HepG2 (cell line): ENCODE data around the gene SLC27A3.

Source experiments
- ADNP ChIP-seq: sonication (generic); formaldehyde crosslinking; IDR thresholded peaks from 2 replicates; pipeline ENCODE4 v1.4.0; 2020; ENCODE audit warnings: missing genetic modification reagents
- ASH2L ChIP-seq: fragments of 300-600, 200-600 bp; sonication (generic); IDR thresholded peaks from 2 replicates; pipeline ENCODE4 v1.7.0; 2017; ENCODE audit warnings: low read depth, mild to moderate bottlenecking, moderate library complexity, mixed read lengths, low read length; ENCODE audit not compliant: insufficient read length
- CBX5 ChIP-seq: sonication (generic); formaldehyde crosslinking; IDR thresholded peaks from 2 replicates; pipeline ENCODE4 v1.4.0; 2020; ENCODE audit warnings: missing genetic modification reagents, borderline replicate concordance
- CTCF ChIP-seq: sonication (generic); formaldehyde crosslinking; IDR thresholded peaks from 2 replicates; pipeline ENCODE4 v1.5.0; 2020; ENCODE audit warnings: mild to moderate bottlenecking, missing genetic modification reagents, moderate library complexity
- EZH2 ChIP-seq: conservative IDR thresholded peaks from 2 replicates; pipeline ENCODE4 v1.6.1; 2012; ENCODE audit warnings: mild to moderate bottlenecking, low read depth, low read length, moderate library complexity
- IRF2 ChIP-seq: IDR thresholded peaks from 2 replicates; pipeline ENCODE4 v1.6.1; 2018; ENCODE audit warnings: missing genetic modification reagents, missing compliant biosample characterization
- POLR2A ChIP-seq, 2 experiments: IDR thresholded peaks; 2 replicates each; pipeline ENCODE4 v1.6.1; 2011; ENCODE audit warnings: low read depth in 2 of 2, low read length in 2 of 2, mild to moderate bottlenecking in 1 of 2, moderate library complexity in 1 of 2; ENCODE audit not compliant: insufficient read depth in 1 of 2
- PRDM15 ChIP-seq: sonication (generic); formaldehyde crosslinking; IDR thresholded peaks from 2 replicates; pipeline ENCODE4 v1.4.0; 2020; ENCODE audit warnings: missing genetic modification reagents
- RFX5 ChIP-seq: IDR thresholded peaks from 2 replicates; pipeline ENCODE4 v1.6.1; 2011; ENCODE audit warnings: low read depth, low read length, improper control_type of control experiment
- ZNF337 ChIP-seq: sonication (generic); formaldehyde crosslinking; IDR thresholded peaks from 2 replicates; pipeline ENCODE4 v1.5.1; 2020; ENCODE audit warnings: missing genetic modification reagents, low read depth, mild to moderate bottlenecking, borderline replicate concordance
- ZNF530 ChIP-seq: sonication (generic); formaldehyde crosslinking; IDR thresholded peaks from 2 replicates; pipeline ENCODE4 v1.5.0; 2020; ENCODE audit warnings: low read depth, mild to moderate bottlenecking, missing genetic modification reagents
- ZNF703 ChIP-seq: sonication (generic); formaldehyde crosslinking; IDR thresholded peaks from 2 replicates; pipeline ENCODE4 v1.5.1; 2020; ENCODE audit warnings: missing genetic modification reagents, mild to moderate bottlenecking, moderate library complexity, borderline replicate concordance
- ZNF839 ChIP-seq: sonication (generic); formaldehyde crosslinking; IDR thresholded peaks from 2 replicates; pipeline ENCODE4 v1.4.0; 2020; ENCODE audit warnings: missing genetic modification reagents, mild to moderate bottlenecking, borderline replicate concordance
- TF ChIP-seq, protein P1 (sequence below): sonication (generic); formaldehyde crosslinking; IDR thresholded peaks from 2 replicates; pipeline ENCODE4 v1.4.0; 2020; ENCODE audit warnings: missing genetic modification reagents

DNA sequence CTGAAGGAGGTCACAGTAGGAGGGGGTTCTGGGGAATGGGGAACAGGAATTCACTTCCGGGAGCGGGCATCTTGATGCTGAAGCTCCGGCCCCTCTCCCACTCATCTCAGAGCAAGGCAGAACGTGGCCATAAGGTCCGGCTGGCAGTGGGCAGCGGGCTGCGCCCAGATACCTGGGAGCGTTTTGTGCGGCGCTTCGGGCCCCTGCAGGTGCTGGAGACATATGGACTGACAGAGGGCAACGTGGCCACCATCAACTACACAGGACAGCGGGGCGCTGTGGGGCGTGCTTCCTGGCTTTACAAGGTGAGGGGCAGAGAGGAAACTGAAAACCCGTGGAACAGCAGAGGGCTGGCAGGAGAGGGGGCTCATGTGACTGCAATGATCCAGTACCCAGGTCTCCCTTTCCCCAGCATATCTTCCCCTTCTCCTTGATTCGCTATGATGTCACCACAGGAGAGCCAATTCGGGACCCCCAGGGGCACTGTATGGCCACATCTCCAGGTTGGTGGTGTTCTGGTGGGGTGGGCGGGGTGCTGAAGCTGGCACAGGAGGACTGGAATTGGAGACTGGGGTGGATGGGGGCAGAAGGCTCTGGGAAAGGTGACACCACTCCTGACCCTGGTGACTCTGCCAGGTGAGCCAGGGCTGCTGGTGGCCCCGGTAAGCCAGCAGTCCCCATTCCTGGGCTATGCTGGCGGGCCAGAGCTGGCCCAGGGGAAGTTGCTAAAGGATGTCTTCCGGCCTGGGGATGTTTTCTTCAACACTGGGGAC, 3.0 kb downstream of the SLC27A3 start:
- TF ChIP-seq, protein P1, sequence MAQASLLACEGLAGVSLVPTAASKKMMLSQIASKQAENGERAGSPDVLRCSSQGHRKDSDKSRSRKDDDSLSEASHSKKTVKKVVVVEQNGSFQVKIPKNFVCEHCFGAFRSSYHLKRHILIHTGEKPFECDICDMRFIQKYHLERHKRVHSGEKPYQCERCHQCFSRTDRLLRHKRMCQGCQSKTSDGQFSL (CRISPR knock-in tag) = no peak
- TF ChIP-seq CTCF (CRISPR knock-in tag) = no peak
- TF ChIP-seq EZH2 = no peak
- no peak for TF ChIP-seq CBX5 (CRISPR knock-in tag)
- no peak for TF ChIP-seq ZNF530 (CRISPR knock-in tag)
- no peak for TF ChIP-seq RFX5
- no peak for TF ChIP-seq IRF2 (CRISPR knock-in tag)
- no peak for TF ChIP-seq ZNF337 (CRISPR knock-in tag)
- TF ChIP-seq POLR2A (IDR thresholded peaks at IDR 0.05; ENCODE audit: insufficient read depth in 1 of 2, low read depth in 2 of 2, low read length in 2 of 2) = no peak
- TF ChIP-seq ZNF703 = no peak
- no peak for TF ChIP-seq PRDM15 (CRISPR knock-in tag)
- TF ChIP-seq ADNP = no peak
- TF ChIP-seq ZNF839 (CRISPR knock-in tag) = no peak
- no peak for TF ChIP-seq ASH2L
